WTC11 (cell line): Measurements from ENCODE around the gene EMSY. TPM values are rescaled to one million over a fixed set of nuclear protein-coding genes. Genes with fewer than 3 reads are reported as not detected.

ENCODE experiments used
- ATAC-seq: fragments of 200-7000 bp; cut with Tn5 transposase; 2 replicates; pipeline ENCODE4 v1.10.0; 2021; ENCODE audit warnings: mild to moderate bottlenecking, moderate library complexity
- CTCF ChIA-PET: fragments of 300-600 bp; sonication (Branson Sonifier 250); formaldehyde crosslinking; loops from one replicate; lab custom pipeline; 2021; ENCODE audit warnings: antibody characterized with exemption; lab: Charles Lee
- POLR2A ChIA-PET: fragments of 350-600 bp; sonication (Branson Sonifier 250); formaldehyde crosslinking; loops from one replicate; lab custom pipeline; 2021; ENCODE audit warnings: antibody characterized with exemption; lab: Charles Lee
- DNase-seq: peaks from one replicate; pipeline ENCODE4 v3.0.0; 2021; ENCODE audit warnings: low spot score
- H3K27ac Mint-ChIP-seq: 2 replicates; pipeline ENCODE4 v1.8.0; 2021; ENCODE audit warnings: mixed read lengths
- H3K27me3 Mint-ChIP-seq: 2 replicates; pipeline ENCODE4 v1.8.0; 2021; ENCODE audit warnings: low read depth, mild to moderate bottlenecking, moderate library complexity, mixed read lengths
- H3K36me3 Mint-ChIP-seq: 2 replicates; pipeline ENCODE4 v1.8.0; 2021; ENCODE audit warnings: mixed read lengths
- H3K4me1 Mint-ChIP-seq: 2 replicates; pipeline ENCODE4 v1.8.0; 2022; ENCODE audit warnings: mixed read lengths
- H3K4me3 Mint-ChIP-seq: 2 replicates; pipeline ENCODE4 v1.8.0; 2021; ENCODE audit warnings: mild to moderate bottlenecking, moderate library complexity, mixed read lengths
- H3K9me3 Mint-ChIP-seq: 2 replicates; pipeline ENCODE4 v1.8.0; 2021; ENCODE audit warnings: mixed read lengths
- AFF4 ChIP-seq: sonication (generic); formaldehyde crosslinking; IDR thresholded peaks from 2 replicates; pipeline ENCODE4 v1.8.1; 2023; ENCODE audit warnings: mild to moderate bottlenecking, missing genetic modification reagents, borderline replicate concordance
- ATF2 ChIP-seq: sonication (generic); formaldehyde crosslinking; IDR thresholded peaks from 2 replicates; pipeline ENCODE4 v1.8.1; 2022; ENCODE audit warnings: low read depth, missing genetic modification reagents, borderline replicate concordance
- ATF3 ChIP-seq: sonication (generic); formaldehyde crosslinking; conservative IDR thresholded peaks from 2 replicates; pipeline ENCODE4 v1.8.1; 2022; ENCODE audit warnings: mild to moderate bottlenecking, missing genetic modification reagents
- CBFB ChIP-seq: sonication (generic); formaldehyde crosslinking; IDR thresholded peaks from 2 replicates; pipeline ENCODE4 v1.8.1; 2022; ENCODE audit warnings: mild to moderate bottlenecking, low read depth, missing genetic modification reagents
- CTCF ChIP-seq: fragments of 200-600 bp; IDR thresholded peaks from 2 replicates; pipeline ENCODE4 v1.8.0; 2022; ENCODE audit warnings: antibody characterized with exemption
- E2F1 ChIP-seq: sonication (generic); formaldehyde crosslinking; IDR thresholded peaks from 2 replicates; pipeline ENCODE4 v1.8.0; 2022; ENCODE audit warnings: mild to moderate bottlenecking, missing genetic modification reagents
- E2F4 ChIP-seq: sonication (generic); formaldehyde crosslinking; IDR thresholded peaks from 2 replicates; pipeline ENCODE4 v1.8.1; 2022; ENCODE audit warnings: low read depth, mild to moderate bottlenecking, moderate library complexity, missing genetic modification reagents, borderline replicate concordance
- ESRRA ChIP-seq: sonication (generic); formaldehyde crosslinking; IDR thresholded peaks from 2 replicates; pipeline ENCODE4 v1.8.1; 2022; ENCODE audit warnings: mild to moderate bottlenecking, missing genetic modification reagents, borderline replicate concordance
- GRHL2 ChIP-seq: fragments of 250-450 bp; sonication (Bioruptor Pico); IDR thresholded peaks from 2 replicates; pipeline ENCODE4 v1.8.0; 2022; ENCODE audit warnings: mild to moderate bottlenecking, moderate library complexity; ENCODE audit not compliant: insufficient replicate concordance, severe bottlenecking
- HMGA2 ChIP-seq: fragments of 250-450 bp; sonication (Bioruptor Pico); IDR thresholded peaks from 2 replicates; pipeline ENCODE4 v1.4.0; 2021; ENCODE audit warnings: mild to moderate bottlenecking, moderate library complexity
- HMGXB4 ChIP-seq: sonication (generic); formaldehyde crosslinking; IDR thresholded peaks from 2 replicates; pipeline ENCODE4 v1.8.1; 2023; ENCODE audit warnings: mild to moderate bottlenecking, moderate library complexity, missing genetic modification reagents
- JAZF1 ChIP-seq: fragments of 250-450 bp; sonication (Bioruptor Pico); IDR thresholded peaks from 2 replicates; pipeline ENCODE4 v1.9.0; 2021; ENCODE audit warnings: moderate library complexity, mild to moderate bottlenecking, inconsistent platforms
- KAT7 ChIP-seq: sonication (generic); formaldehyde crosslinking; IDR thresholded peaks from 2 replicates; pipeline ENCODE4 v1.8.1; 2023; ENCODE audit warnings: missing genetic modification reagents, mild to moderate bottlenecking, borderline replicate concordance
- MXD4 ChIP-seq: fragments of 250-450 bp; sonication (Bioruptor Pico); IDR thresholded peaks from 2 replicates; pipeline ENCODE4 v1.8.0; 2021; ENCODE audit warnings: mild to moderate bottlenecking, moderate library complexity, borderline replicate concordance
- MYBL2 ChIP-seq: sonication (generic); formaldehyde crosslinking; IDR thresholded peaks from 2 replicates; pipeline ENCODE4 v1.8.1; 2023; ENCODE audit warnings: mild to moderate bottlenecking, moderate library complexity, missing genetic modification reagents
- NFYB ChIP-seq: sonication (generic); formaldehyde crosslinking; conservative IDR thresholded peaks from 2 replicates; pipeline ENCODE4 v1.8.0; 2022; ENCODE audit warnings: low read depth, missing genetic modification reagents
- NR3C1 ChIP-seq: sonication (generic); formaldehyde crosslinking; conservative IDR thresholded peaks from 2 replicates; pipeline ENCODE4 v1.8.1; 2023; ENCODE audit warnings: low read depth, mild to moderate bottlenecking, missing genetic modification reagents
- PRRX2 ChIP-seq: fragments of 250-450 bp; sonication (Bioruptor Pico); IDR thresholded peaks from 2 replicates; pipeline ENCODE4 v1.8.0; 2021; ENCODE audit warnings: mild to moderate bottlenecking
- SP1 ChIP-seq: sonication (generic); formaldehyde crosslinking; conservative IDR thresholded peaks from 2 replicates; pipeline ENCODE4 v1.8.1; 2022; ENCODE audit warnings: missing genetic modification reagents
- ZBTB21 ChIP-seq: sonication (generic); formaldehyde crosslinking; IDR thresholded peaks from 2 replicates; pipeline ENCODE4 v1.8.1; 2023; ENCODE audit warnings: mild to moderate bottlenecking, missing genetic modification reagents, borderline replicate concordance
- ZNF219 ChIP-seq: sonication (generic); formaldehyde crosslinking; IDR thresholded peaks from 2 replicates; pipeline ENCODE4 v1.8.0; 2023; ENCODE audit warnings: missing genetic modification reagents, mild to moderate bottlenecking, borderline replicate concordance
- ZNF396 ChIP-seq: fragments of 250-450 bp; sonication (Bioruptor Pico); IDR thresholded peaks from 2 replicates; pipeline ENCODE4 v1.8.0; 2021; ENCODE audit warnings: mild to moderate bottlenecking, moderate library complexity, borderline replicate concordance
- ZNF671 ChIP-seq: fragments of 250-450 bp; sonication (Bioruptor Pico); IDR thresholded peaks from 2 replicates; pipeline ENCODE4 v1.8.0; 2021; ENCODE audit warnings: mild to moderate bottlenecking
- total RNA-seq: library from RNA; stranded (reverse); gene quantifications from 3 replicates; pipeline ENCODE4 v1.2.3, GENCODE V29; 2021

Gene EMSY
- total RNA-seq, 1 experiment from 2014 or later = 31.1 TPM

- no peak overlapping the region for H3K4me3 Mint-ChIP-seq
- peaks cover 40% of the 10 kb centered on the region for H3K36me3 Mint-ChIP-seq
- no peaks in the 10 kb centered on the region for H3K27me3 Mint-ChIP-seq
- H3K4me1 Mint-ChIP-seq = no peaks in the 10 kb centered on the region
- no peaks in the 10 kb centered on the region for H3K9me3 Mint-ChIP-seq
- no peak overlapping the region for H3K27ac Mint-ChIP-seq
- no peak for ATAC-seq
- ChIA-PET CTCF (interaction anchor here (0.7 kb wide), 1 partner anchor 155 kb away, joined by 3 read pairs; no protein-coding TSS in a partner anchor), POLR2A (no interaction called here)
- TF ChIP-seq E2F1 (CRISPR knock-in tag) (no peak), MXD4 (CRISPR knock-in tag) (no peak), ZBTB21 (CRISPR knock-in tag) (no peak), ZNF671 (no peak), CBFB (no peak), ATF3 (CRISPR knock-in tag) (no peak), ESRRA (no peak), HMGXB4 (CRISPR knock-in tag) (no peak), JAZF1 (CRISPR knock-in tag) (no peak), MYBL2 (CRISPR knock-in tag) (no peak), NR3C1 (CRISPR knock-in tag) (no peak), ZNF396 (CRISPR knock-in tag) (no peak), ATF2 (CRISPR knock-in tag) (no peak), GRHL2 (CRISPR knock-in tag) (no peak), SP1 (CRISPR knock-in tag) (no peak), HMGA2 (no peak)
- no peak for DNase-seq
Observed at GRCh38 chr11:76524919-76525318, 80.1 kb downstream of the EMSY start.

- no peak for TF ChIP-seq E2F1 (CRISPR knock-in tag)
- no peak for TF ChIP-seq HMGA2
- no peak for TF ChIP-seq AFF4
- no peak for TF ChIP-seq ZNF219 (CRISPR knock-in tag)
- TF ChIP-seq NFYB = no peak
- no peak for TF ChIP-seq E2F4
- no peak for TF ChIP-seq ZBTB21 (CRISPR knock-in tag)
- no peak for TF ChIP-seq KAT7 (CRISPR knock-in tag)
- TF ChIP-seq CTCF = no peak
- no peak for TF ChIP-seq PRRX2 (CRISPR knock-in tag)
- Mint-ChIP-seq H3K4me1 (no peaks in the 10 kb centered on the region), H3K27ac (no peak overlapping the region), H3K9me3 (no peaks in the 10 kb centered on the region), H3K27me3 (no peaks in the 10 kb centered on the region), H3K4me3 (no peak overlapping the region), H3K36me3 (peaks cover 43% of the 10 kb centered on the region)
- no peak for ATAC-seq
- no peak for DNase-seq
- ChIA-PET POLR2A (no interaction called here), CTCF (no interaction called here)
Observed at GRCh38 chr11:76526878-76527277, 82.1 kb downstream of the EMSY start.
